GM19193 (cell line): ENCODE data around the gene DOK6.

Source experiments
- POLR2A ChIP-seq: IDR thresholded peaks from 4 replicates; pipeline ENCODE4 v1.6.1; 2011; ENCODE audit not compliant: insufficient read depth, insufficient read length; ENCODE audit errors: extremely low read depth

Gene DOK6

GRCh38 chr18:69401972-69402532 is 1.4 kb downstream of the DOK6 start:
- TF ChIP-seq POLR2A = no peak

- TF ChIP-seq POLR2A = no peak
These were observed 1.9 kb downstream of the DOK6 start for GRCh38 chr18:69402533-69402989.

- TF ChIP-seq POLR2A = no peak
These were observed 7.8 kb downstream of the DOK6 start for GRCh38 chr18:69408522-69408921.

- no peak for TF ChIP-seq POLR2A
These were observed 10.5 kb downstream of the DOK6 start for GRCh38 chr18:69411199-69411598.

- TF ChIP-seq POLR2A = no peak
These were observed 13.5 kb downstream of the DOK6 start for GRCh38 chr18:69414184-69414583.

- TF ChIP-seq POLR2A = no peak
These were observed 32.2 kb downstream of the DOK6 start for GRCh38 chr18:69432847-69433246.

GRCh38 chr18:69435000-69435399 is 34.3 kb downstream of the DOK6 start:
- TF ChIP-seq POLR2A = no peak

GRCh38 chr18:69444221-69444620 is 43.5 kb downstream of the DOK6 start:
- no peak for TF ChIP-seq POLR2A

GRCh38 chr18:69447886-69448285 is 47.2 kb downstream of the DOK6 start:
- no peak for TF ChIP-seq POLR2A

GRCh38 chr18:69455125-69455524 is 54.4 kb downstream of the DOK6 start:
- TF ChIP-seq POLR2A = no peak

- TF ChIP-seq POLR2A = no peak
These were observed 68.8 kb downstream of the DOK6 start for GRCh38 chr18:69469444-69469919.

- no peak for TF ChIP-seq POLR2A
These were observed 79.8 kb downstream of the DOK6 start for GRCh38 chr18:69480460-69480859.

- no peak for TF ChIP-seq POLR2A
These were observed 82.9 kb downstream of the DOK6 start for GRCh38 chr18:69483574-69483973.

- no peak for TF ChIP-seq POLR2A
These were observed 84.2 kb downstream of the DOK6 start for GRCh38 chr18:69484699-69485396.

- no peak for TF ChIP-seq POLR2A
These were observed 87.1 kb downstream of the DOK6 start for GRCh38 chr18:69487488-69488394.
